Right cardiac atrium (tissue), 5 donors: Measurements from ENCODE around the gene CALN1. TPM values are rescaled to one million over a fixed set of nuclear protein-coding genes. Genes with fewer than 3 reads are reported as not detected.
"Not testable (repeated sequence)": the region's sequence is repeated elsewhere in the genome, so short reads cannot be mapped to it uniquely, and the experiment has no call there.

ENCODE experiments used
- ATAC-seq, 2 donors: fragments of 200-7000 bp; cut with Tn5 transposase; one replicate each; pipeline versions ENCODE4 v1.8.0 to v1.9.1; 2020; ENCODE audit warnings: moderate library complexity in 2 of 2, mild to moderate bottlenecking in 1 of 2
- DNase-seq, 3 donors: peaks; one replicate each; pipeline ENCODE4 v3.0.0-alpha.2; 2020
- H3K27ac ChIP-seq: one replicate; pipeline ENCODE4 v1.5.1; 2013; ENCODE audit warnings: mild to moderate bottlenecking, low read length, control low read depth, moderate library complexity
- H3K27me3 ChIP-seq: one replicate; pipeline ENCODE4 v1.6.1; 2013; ENCODE audit not compliant: control insufficient read depth, insufficient read depth
- H3K4me1 ChIP-seq: one replicate; pipeline ENCODE4 v1.6.1; 2013; ENCODE audit warnings: low read length; ENCODE audit not compliant: control insufficient read depth, insufficient read depth
- H3K4me3 ChIP-seq: one replicate; pipeline ENCODE4 v1.5.1; 2013; ENCODE audit warnings: low read length, control low read depth
- H3K9me3 ChIP-seq: one replicate; pipeline ENCODE4 v1.6.1; 2013; ENCODE audit warnings: low read length; ENCODE audit not compliant: control insufficient read depth
- WGBS: extraction: QIAGEN DNeasy Blood & Tissue Kit; methylation state at CpG from one replicate; pipeline ENCODE4 v1.1.7; 2013; 5-methylcytosine and 5-hydroxymethylcytosine counted together
- intact Hi-C, 4 donors: fragments of 100-400 bp; cut with DNase I; formaldehyde crosslinking; loops; one replicate each; pipeline versions ENCODE4 v1.11.0 to v1.14.0; 2022 to 2023
- polyA plus RNA-seq: library from polyadenylated mRNA; stranded (reverse); fragments of 200-250 nt; gene quantifications from one replicate; pipeline ENCODE4 v1.2.3, GENCODE V29; 2013
- total RNA-seq, 4 donors: library from RNA; stranded (reverse); fragmentation: NEBNext Ultra II Directional; extraction: Animal tissue kit (Norgen Biotek cat#: 25700); gene quantifications; one replicate each; pipeline ENCODE4 v1.2.1, GENCODE V29; 2021
- donor health status: healthy with polysubstance abuse.
- donor health status: DM: no; HTN: yes; CAD: no.
- donor health status: DM: no; HTN: no; CAD: no.
- donor health status: DM: no; HTN: yes; CAD: no; lungs with severe emphysema.
- donor health status: DM: yes; HTN: yes; CAD: no.

Gene CALN1
- total and polyA plus RNA-seq, 5 donors, result not detected

GRCh38 chr7:72097226-72097625, 314.9 kb downstream of the CALN1 start:
- peaks cover 3% of the 10 kb centered on the region for H3K4me1 ChIP-seq
- no peak overlapping the region for H3K27ac ChIP-seq
- ATAC-seq (no peak), DNase-seq (no peak)
- intact Hi-C loops, result no loop called here
- H3K27me3 ChIP-seq, result no peaks in the 10 kb centered on the region
- no peak overlapping the region for H3K4me3 ChIP-seq
- 90% methylated on average over 3 of the region's 3 CpGs for WGBS
- no peaks in the 10 kb centered on the region for H3K9me3 ChIP-seq

- H3K27me3 ChIP-seq, result no peaks in the 10 kb centered on the region
- H3K27ac ChIP-seq, result no peak overlapping the region
- ATAC-seq (no peak), DNase-seq (no peak)
- no peaks in the 10 kb centered on the region for H3K9me3 ChIP-seq
- intact Hi-C loops, result no loop called here
- no peak overlapping the region for H3K4me3 ChIP-seq
- WGBS, result 89% methylated on average over 5 of the region's 5 CpGs
- no peaks in the 10 kb centered on the region for H3K4me1 ChIP-seq
Measured at GRCh38 chr7:72092769-72093168, 319.4 kb downstream of the CALN1 start.

- 89% methylated on average over 5 of the region's 5 CpGs for WGBS
Measured at GRCh38 chr7:72087926-72088325, 324.2 kb downstream of the CALN1 start.

DNA sequence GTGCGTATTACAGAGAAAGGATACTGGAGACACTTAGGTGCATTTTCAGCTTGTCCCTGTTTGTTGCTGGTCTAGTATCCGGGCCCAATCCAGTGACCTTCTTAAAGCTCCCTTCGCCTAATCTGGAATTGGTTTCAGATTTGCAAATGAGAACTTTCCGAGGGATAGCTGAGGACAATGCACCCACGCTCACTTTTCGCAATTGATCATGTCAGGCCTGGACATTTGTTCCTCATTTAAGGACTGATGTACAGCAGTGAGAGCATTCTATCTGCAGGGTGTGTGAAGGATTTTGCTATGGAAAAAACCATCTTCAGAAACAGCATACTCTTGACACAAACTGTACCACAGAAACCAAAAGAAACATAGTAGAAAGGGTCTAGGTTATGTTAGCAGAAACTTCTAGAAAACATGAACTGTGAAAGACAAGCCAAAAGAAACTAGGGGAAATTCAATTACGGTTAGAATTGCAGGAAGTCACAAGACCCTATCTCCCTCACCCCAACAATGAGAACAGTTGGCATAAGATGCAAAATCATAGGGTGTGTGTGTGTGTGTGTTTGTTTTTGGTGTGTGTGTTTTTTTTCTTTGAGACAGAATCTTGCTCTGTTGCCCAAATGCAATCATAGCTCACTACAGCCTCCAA, 331.1 kb downstream of the CALN1 start:
- WGBS, result 75% methylated on average over 7 of the region's 7 CpGs
- H3K9me3 ChIP-seq, result no peaks in the 10 kb centered on the region
- no peaks in the 10 kb centered on the region for H3K4me1 ChIP-seq
- H3K27me3 ChIP-seq, result no peaks in the 10 kb centered on the region
- ATAC-seq, result no peak
- no peak for DNase-seq
- intact Hi-C loops, result no loop called here
- no peak overlapping the region for H3K4me3 ChIP-seq
- no peak overlapping the region for H3K27ac ChIP-seq

More at GRCh38 chr7:72087926-72088325, 324.2 kb downstream of the CALN1 start:
- intact Hi-C loops, result no loop called here
- Histone ChIP-seq H3K4me3 (no peak overlapping the region), H3K27me3 (no peaks in the 10 kb centered on the region), H3K27ac (no peak overlapping the region), H3K4me1 (no peaks in the 10 kb centered on the region), H3K9me3 (no peaks in the 10 kb centered on the region)
- ATAC-seq (no peak), DNase-seq (no peak)

DNA sequence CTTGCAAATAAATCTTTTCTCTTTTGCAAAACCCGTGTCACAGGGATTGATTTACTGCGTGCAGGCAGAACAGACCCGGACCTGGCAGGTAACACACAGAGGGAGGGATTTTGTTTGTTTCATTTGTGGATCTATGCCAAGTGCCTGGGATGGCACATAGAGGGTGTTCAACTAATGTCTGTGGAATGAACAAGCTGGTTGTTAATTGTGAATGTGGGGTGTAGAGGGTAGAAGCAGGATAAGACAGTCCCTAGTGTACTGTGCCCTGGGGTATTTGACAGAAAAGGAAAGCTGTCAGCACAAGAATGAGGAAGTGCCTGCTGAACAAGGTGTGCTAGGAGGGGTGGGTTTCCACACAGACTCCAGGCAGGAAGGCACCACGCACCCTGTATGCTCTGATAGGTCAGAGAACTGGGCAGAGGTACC, 331.8 kb downstream of the CALN1 start:
- ATAC-seq (no peak), DNase-seq (no peak)
- Histone ChIP-seq H3K4me1 (no peaks in the 10 kb centered on the region), H3K4me3 (no peak overlapping the region), H3K9me3 (no peaks in the 10 kb centered on the region), H3K27ac (no peak overlapping the region), H3K27me3 (no peaks in the 10 kb centered on the region)
- intact Hi-C loops, result no loop called here
- WGBS, result 62% methylated on average over 4 of the region's 4 CpGs

- H3K4me3 ChIP-seq, result no peak overlapping the region
- DNase-seq (no peak), ATAC-seq (no peak)
- intact Hi-C loops, result no loop called here
- no peaks in the 10 kb centered on the region for H3K9me3 ChIP-seq
- WGBS, result 87% methylated on average over 11 of the region's 11 CpGs
- no peak overlapping the region for H3K27ac ChIP-seq
- no peaks in the 10 kb centered on the region for H3K27me3 ChIP-seq
- H3K4me1 ChIP-seq, result no peaks in the 10 kb centered on the region
Measured at GRCh38 chr7:72078856-72079255, 333.3 kb downstream of the CALN1 start.

GRCh38 chr7:72078301-72078700, 333.8 kb downstream of the CALN1 start:
- H3K4me1 ChIP-seq, result no peaks in the 10 kb centered on the region
- H3K27me3 ChIP-seq, result no peaks in the 10 kb centered on the region
- H3K9me3 ChIP-seq, result no peaks in the 10 kb centered on the region
- DNase-seq (no peak), ATAC-seq (no peak)
- H3K27ac ChIP-seq, result no peak overlapping the region
- 88% methylated on average over 8 of the region's 8 CpGs for WGBS
- H3K4me3 ChIP-seq, result no peak overlapping the region
- intact Hi-C loops, result no loop called here

DNA sequence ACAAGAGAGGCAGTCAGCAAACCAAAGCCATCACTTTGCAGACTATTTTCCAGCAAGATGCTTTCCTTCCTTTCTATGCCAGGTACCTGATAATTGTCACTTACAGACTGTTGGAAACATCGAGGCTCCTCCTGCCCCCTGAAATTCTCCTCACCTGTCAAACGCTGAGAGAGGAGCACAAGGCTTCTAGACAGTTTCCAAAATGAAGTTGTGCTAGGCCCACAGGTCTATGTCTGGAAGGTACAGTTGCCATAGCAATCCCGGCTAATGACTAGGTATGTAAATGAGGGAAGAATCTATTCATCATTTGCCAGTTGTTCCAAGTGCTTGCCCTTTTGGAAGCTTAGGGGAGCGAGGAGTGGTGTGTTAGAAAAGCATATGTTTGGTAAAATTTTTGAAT, 334.4 kb downstream of the CALN1 start:
- no peak for ATAC-seq
- Histone ChIP-seq H3K27ac (no peak overlapping the region), H3K4me3 (no peak overlapping the region), H3K27me3 (no peaks in the 10 kb centered on the region), H3K4me1 (no peaks in the 10 kb centered on the region), H3K9me3 (no peaks in the 10 kb centered on the region)
- WGBS, result 81% methylated on average over 4 of the region's 4 CpGs
- no peak for DNase-seq
- intact Hi-C loops, result no loop called here

DNA sequence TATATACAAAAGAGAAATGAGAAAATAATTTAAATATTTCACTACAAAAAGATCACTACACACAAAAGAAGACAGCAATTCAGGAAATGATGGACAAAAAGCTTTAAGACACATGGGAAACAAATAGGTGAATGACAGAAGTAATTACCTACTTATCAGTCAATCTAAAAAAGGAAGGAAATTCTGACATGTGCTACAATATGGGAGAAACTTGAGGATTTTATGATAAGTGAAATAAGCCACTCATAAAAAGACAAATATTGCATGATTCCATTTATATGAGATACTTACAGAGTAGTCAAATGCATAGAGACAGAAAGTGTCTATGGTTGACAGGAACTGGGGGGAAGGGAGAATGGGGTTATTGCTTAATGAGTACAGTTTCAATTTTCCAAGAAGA, 339.2 kb downstream of the CALN1 start:
- intact Hi-C loops, result no loop called here
- Histone ChIP-seq H3K4me1 (no peaks in the 10 kb centered on the region), H3K9me3 (peaks cover 2% of the 10 kb centered on the region), H3K4me3 (no peak overlapping the region), H3K27me3 (no peaks in the 10 kb centered on the region), H3K27ac (no peak overlapping the region)
- ATAC-seq (no peak), DNase-seq (no peak)

- Histone ChIP-seq H3K9me3 (peaks cover 2% of the 10 kb centered on the region), H3K4me3 (no peak overlapping the region), H3K27ac (no peak overlapping the region), H3K4me1 (no peaks in the 10 kb centered on the region), H3K27me3 (no peaks in the 10 kb centered on the region)
- DNase-seq (no peak), ATAC-seq (no peak)
- intact Hi-C loops, result no loop called here
Measured at GRCh38 chr7:72069263-72069662, 342.9 kb downstream of the CALN1 start.

DNA sequence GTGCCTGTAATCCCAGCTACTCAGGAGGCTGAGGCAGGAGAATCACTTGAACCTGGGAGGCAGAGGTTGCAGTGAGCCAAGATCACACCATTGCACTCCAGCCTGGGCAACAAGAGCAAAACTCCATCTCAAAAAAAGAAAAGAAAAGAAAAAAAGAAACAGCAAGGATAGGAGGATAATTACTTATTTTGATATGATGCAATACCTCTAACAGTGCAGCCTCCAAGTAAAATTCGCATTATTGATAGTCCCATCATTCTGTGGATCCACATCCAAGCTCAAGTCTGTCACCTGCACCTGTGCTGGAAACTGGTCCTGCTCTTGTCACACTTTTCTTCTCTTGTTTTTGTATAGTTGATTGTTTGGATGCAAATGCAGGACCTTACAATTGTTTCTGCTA, 346.4 kb downstream of the CALN1 start:
- intact Hi-C loops, H3K27me3 ChIP-seq, H3K4me1 ChIP-seq, H3K4me3 ChIP-seq, DNase-seq, ATAC-seq, H3K9me3 ChIP-seq, H3K27ac ChIP-seq: not testable (repeated sequence)
- WGBS, result 81% methylated on average over 1 of the region's 1 CpG

GRCh38 chr7:72064916-72065315, 347.2 kb downstream of the CALN1 start:
- intact Hi-C loops, result no loop called here
- ATAC-seq (no peak), DNase-seq (no peak)
- Histone ChIP-seq H3K27ac (no peak overlapping the region), H3K4me1 (no peaks in the 10 kb centered on the region), H3K27me3 (no peaks in the 10 kb centered on the region), H3K4me3 (no peak overlapping the region), H3K9me3 (no peaks in the 10 kb centered on the region)
